Liver (tissue), 3 donors: ENCODE measurements around the gene PIAS1.

Experiments
- ATF3 ChIP-seq: IDR thresholded peaks from 2 replicates; pipeline ENCODE4 v1.6.1; 2016; ENCODE audit warnings: antibody characterized with exemption
- CTCF ChIP-seq: fragments of 150-350 bp; IDR thresholded peaks from 2 replicates; pipeline ENCODE4 v1.5.1; 2017; ENCODE audit warnings: improper control_type of control experiment, low read depth, low read length; ENCODE audit not compliant: missing input control
- EGR1 ChIP-seq, 2 donors: IDR thresholded peaks; 2 replicates each; pipeline ENCODE4 v1.6.1; 2016 to 2018; ENCODE audit warnings: antibody characterized with exemption in 2 of 2, low read depth in 2 of 2
- JUND ChIP-seq, 2 donors: IDR thresholded peaks; 2 replicates each; pipeline ENCODE4 v1.6.1; 2016; ENCODE audit warnings: antibody characterized with exemption in 2 of 2
- NR2F2 ChIP-seq: IDR thresholded peaks from 2 replicates; pipeline ENCODE4 v1.6.1; 2016; ENCODE audit warnings: antibody characterized with exemption
- RAD21 ChIP-seq, 2 donors: IDR thresholded peaks; 2 replicates each; pipeline ENCODE4 v1.6.1; 2016; ENCODE audit warnings: antibody characterized with exemption in 2 of 2, mild to moderate bottlenecking in 2 of 2
- REST ChIP-seq: IDR thresholded peaks from 2 replicates; pipeline ENCODE4 v1.6.1; 2016; ENCODE audit warnings: antibody characterized with exemption, mild to moderate bottlenecking
- RXRA ChIP-seq, 2 donors: IDR thresholded peaks; 2 replicates each; pipeline ENCODE4 v1.6.1; 2017 to 2018; ENCODE audit warnings: antibody characterized with exemption in 2 of 2, mild to moderate bottlenecking in 1 of 2
- TAF1 ChIP-seq: conservative IDR thresholded peaks from 2 replicates; pipeline ENCODE4 v1.6.1; 2016; ENCODE audit warnings: antibody characterized with exemption, mild to moderate bottlenecking
- YY1 ChIP-seq: IDR thresholded peaks from 2 replicates; pipeline ENCODE4 v1.6.1; 2016; ENCODE audit warnings: antibody characterized with exemption, mild to moderate bottlenecking
- donor health status: healthy.
- donor health status: healthy.

GRCh38 chr15:68190048-68190447 is 135.9 kb downstream of the PIAS1 start:
- no peak for TF ChIP-seq CTCF
- TF ChIP-seq YY1, result no peak
- TF ChIP-seq REST, result no peak
- no peak for TF ChIP-seq JUND (IDR thresholded peaks at IDR 0.05)
- TF ChIP-seq ATF3, result no peak
- TF ChIP-seq RXRA (IDR thresholded peaks at IDR 0.05), result no peak
- TF ChIP-seq TAF1, result no peak
- no peak for TF ChIP-seq EGR1 (IDR thresholded peaks at IDR 0.05; ENCODE audit: low read depth in 2 of 2)
- TF ChIP-seq RAD21 (IDR thresholded peaks at IDR 0.05), result no peak
- TF ChIP-seq NR2F2, result no peak
